Measurements from ENCODE around the gene MRPL40.

MRPL40 gene

GRCh38 chr22:19483481-19484244 lies 51.3 kb downstream of the MRPL40 start:
- DNase-seq = no peak
